DMS114 treated with DMSO at 0.1 percent for 48 hours (cell line): ENCODE results near the gene PIEZO1.

ENCODE experiments used
- DNase-seq: peaks from one replicate; lab custom pipeline; 2025; ENCODE audit not compliant: unreplicated experiment; lab: John Stamatoyannopoulos, UW

Gene PIEZO1

GRCh38 chr16:88816736-88817535 lies 31.9 kb upstream of the PIEZO1 start:
- DNase-seq = no peak

GRCh38 chr16:88815901-88816589 lies 31.0 kb upstream of the PIEZO1 start:
- DNase-seq = no peak

GRCh38 chr16:88815227-88815626 lies 30.2 kb upstream of the PIEZO1 start:
- no peak for DNase-seq

GRCh38 chr16:88814144-88814502 lies 29.1 kb upstream of the PIEZO1 start:
- no peak for DNase-seq

GRCh38 chr16:88813269-88814143 lies 28.5 kb upstream of the PIEZO1 start:
- DNase-seq = no peak

- DNase-seq = no peak
Measured at GRCh38 chr16:88812513-88813268, 27.7 kb upstream of the PIEZO1 start.

GRCh38 chr16:88811769-88812512 lies 26.9 kb upstream of the PIEZO1 start, which contains the start of gene APRT:
Gene APRT (minus strand): TSS chr16:88811928. CDS start chr16:88811899, 29 bp downstream.
- no peak for DNase-seq

GRCh38 chr16:88810912-88811768 lies 26.1 kb upstream of the PIEZO1 start:
- DNase-seq = no peak

- no peak for DNase-seq
Measured at GRCh38 chr16:88810166-88810911, 25.3 kb upstream of the PIEZO1 start.

GRCh38 chr16:88809676-88810165 lies 24.7 kb upstream of the PIEZO1 start:
- DNase-seq = no peak

GRCh38 chr16:88809068-88809675 lies 24.2 kb upstream of the PIEZO1 start:
- no peak for DNase-seq

- DNase-seq = no peak
Measured at GRCh38 chr16:88807626-88808453, 22.8 kb upstream of the PIEZO1 start.

- no peak for DNase-seq
Measured at GRCh38 chr16:88807142-88807625, 22.2 kb upstream of the PIEZO1 start.

GRCh38 chr16:88806491-88807111 lies 21.6 kb upstream of the PIEZO1 start:
- no peak for DNase-seq

GRCh38 chr16:88805887-88806393 lies 20.9 kb upstream of the PIEZO1 start:
- no peak for DNase-seq

GRCh38 chr16:88805340-88805715 lies 20.3 kb upstream of the PIEZO1 start:
- DNase-seq = no peak
